ENCODE measurements around the gene KRTAP5-8.
"Not testable (repeated sequence)": the region's sequence is repeated elsewhere in the genome, so short reads cannot be mapped to it uniquely, and the experiment has no call there.

KRTAP5-8 gene

DNA sequence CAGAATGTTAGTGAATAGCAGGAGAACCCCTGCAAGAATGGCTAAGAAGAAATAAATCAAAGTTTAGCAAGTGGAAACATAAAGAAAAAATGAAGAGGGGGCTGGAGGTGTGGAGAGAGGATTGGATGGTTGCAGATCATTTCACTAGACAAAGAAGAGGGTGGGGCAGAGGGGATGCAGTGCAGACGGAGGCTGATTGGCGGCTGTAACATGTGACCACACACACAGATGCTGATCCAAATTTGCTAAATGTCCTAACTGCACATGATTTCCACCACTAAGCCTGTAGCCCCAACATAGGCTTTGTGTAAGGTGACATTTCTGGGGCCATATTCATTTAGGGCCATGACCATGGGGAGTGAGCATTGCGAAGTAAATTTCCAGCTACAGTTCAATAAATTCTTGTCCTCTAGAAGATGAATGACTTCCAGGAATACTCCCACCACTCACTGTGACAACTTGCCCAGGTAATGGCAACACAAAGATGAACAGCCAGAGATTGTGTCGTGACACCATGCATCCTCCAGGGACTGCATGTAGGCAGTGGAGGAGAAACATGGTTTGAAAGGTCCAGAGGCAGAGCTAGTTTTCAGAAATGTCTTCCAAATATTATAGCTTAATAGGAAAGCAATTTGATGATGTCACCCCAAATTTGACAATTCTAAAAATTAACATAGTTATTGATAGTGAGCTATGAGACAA lies 38.0 kb downstream of the KRTAP5-8 start:
- DNase-seq = no peak

DNA sequence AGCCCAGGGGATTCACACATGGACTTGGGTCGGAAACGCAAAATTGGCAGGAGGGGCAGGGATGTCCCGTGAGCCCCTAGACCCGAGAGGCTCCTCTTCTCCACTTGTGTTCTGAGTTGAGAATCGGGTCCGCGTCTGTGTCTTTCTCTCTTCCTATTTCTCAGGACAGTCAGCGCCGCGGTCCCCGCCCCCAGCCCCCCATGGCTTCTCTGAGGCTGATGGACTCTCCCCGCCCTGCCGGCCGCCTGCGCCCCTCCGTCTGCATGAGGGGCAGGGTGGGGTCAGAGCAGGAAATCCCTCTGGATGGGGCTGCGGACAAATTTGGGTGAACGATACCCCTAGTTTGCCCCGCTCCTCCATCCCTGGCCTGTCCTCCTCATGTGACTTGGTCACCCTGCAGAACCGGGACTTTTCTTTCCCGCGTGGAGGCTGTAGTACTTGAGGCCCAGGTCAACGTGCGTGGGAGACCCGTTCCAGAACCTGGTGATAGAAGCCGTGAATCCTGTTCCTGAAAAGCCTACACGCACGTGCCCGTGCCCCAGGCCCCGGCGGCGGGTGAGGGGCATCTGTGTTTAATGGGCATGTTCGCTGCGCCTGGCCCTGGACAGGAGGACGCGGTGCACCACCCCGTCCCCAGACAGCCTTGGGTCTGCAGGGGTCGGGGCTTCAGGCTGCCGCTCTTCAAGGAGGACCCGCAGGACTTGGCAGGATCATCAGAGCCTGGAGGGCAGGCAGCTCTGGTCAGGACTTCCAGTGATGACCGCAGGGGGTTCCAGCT lies 39.1 kb downstream of the KRTAP5-8 start:
- not testable (repeated sequence) for DNase-seq

- DNase-seq = no peak
Observed at GRCh38 chr11:71577469-71578004, 39.7 kb downstream of the KRTAP5-8 start.

GRCh38 chr11:71579513-71579912 lies 41.7 kb downstream of the KRTAP5-8 start:
- DNase-seq = not testable (repeated sequence)

- DNase-seq = no peak
Observed at GRCh38 chr11:71580057-71581003, 42.5 kb downstream of the KRTAP5-8 start.

- no peak for DNase-seq
Observed at GRCh38 chr11:71581826-71582225, 44.0 kb downstream of the KRTAP5-8 start.

- no peak for DNase-seq
Observed at GRCh38 chr11:71582309-71582895, 44.6 kb downstream of the KRTAP5-8 start, which contains the start of gene KRTAP5-11. TSS of gene KRTAP5-11 (minus strand) at chr11:71582875. CDS start at chr11:71582837, 38 bp downstream.

- not testable (repeated sequence) for DNase-seq
Observed at GRCh38 chr11:71582969-71583368, 45.1 kb downstream of the KRTAP5-8 start.

DNA sequence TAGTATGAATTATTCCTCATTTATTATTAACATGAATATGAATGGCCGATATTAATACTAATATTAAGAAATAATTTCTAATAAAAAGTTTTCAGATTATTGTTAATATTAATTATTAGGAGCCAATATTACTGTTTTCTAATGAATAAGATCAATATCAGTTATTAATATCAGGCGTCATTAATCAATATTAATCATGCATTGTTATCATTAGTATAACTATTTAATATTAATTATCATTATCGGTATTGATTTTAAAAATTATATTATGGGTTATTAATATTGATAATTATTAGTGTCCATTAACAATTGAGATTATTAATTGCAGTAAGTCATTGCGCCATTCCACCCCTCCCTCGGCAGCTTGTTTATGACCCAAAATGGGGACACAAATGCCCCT lies 47.8 kb downstream of the KRTAP5-8 start:
- DNase-seq = not testable (repeated sequence)

- DNase-seq = not testable (repeated sequence)
Observed at GRCh38 chr11:71588314-71588713, 50.5 kb downstream of the KRTAP5-8 start.
